ENCODE data around the gene PDZK1. TPM values are rescaled to one million over a fixed set of nuclear protein-coding genes. Genes with fewer than 3 reads are reported as not detected.

PDZK1 gene
- total RNA-seq, 1 experiment from 2014 or later = 0.52 TPM

DNA sequence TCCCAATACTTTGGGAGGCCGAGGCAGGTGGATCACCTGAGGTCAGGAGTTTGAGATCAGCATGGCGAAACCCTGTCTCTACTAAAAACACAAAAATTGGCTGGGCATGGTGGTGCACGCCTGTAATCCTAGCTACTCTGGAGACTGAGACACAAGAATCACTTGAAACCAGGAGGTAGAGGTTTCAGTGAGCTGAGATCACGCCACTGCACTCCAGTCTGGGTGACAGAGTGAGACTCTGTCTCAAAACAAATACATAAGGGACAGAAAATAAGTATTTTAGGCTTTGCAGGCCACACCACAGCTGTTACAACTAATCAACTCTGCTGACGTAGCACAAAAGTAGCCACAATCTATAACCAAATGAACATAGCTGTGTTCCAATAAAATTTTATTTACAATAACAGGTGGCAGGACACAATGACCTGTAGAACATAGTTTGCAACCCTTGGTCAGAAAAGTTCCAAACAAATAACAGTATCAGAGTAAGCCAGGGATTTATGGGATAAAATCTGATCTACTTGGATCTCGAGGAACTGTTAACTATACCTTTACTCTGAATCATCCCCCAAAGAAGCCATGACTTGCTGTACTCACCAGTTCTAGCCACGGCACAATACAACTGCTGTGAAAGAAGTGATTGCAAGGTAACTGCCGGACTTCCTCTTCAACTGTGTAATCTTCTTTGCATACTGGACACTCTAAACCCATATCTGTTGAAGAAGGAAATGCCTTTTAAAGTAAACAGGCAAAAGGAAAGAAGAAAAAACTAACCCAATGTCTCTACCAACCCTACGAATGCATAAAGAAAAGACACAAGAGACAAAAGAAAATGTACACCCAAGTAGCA, 40.5 kb upstream of the PDZK1 start:
- BruUV-seq (replicated peaks) = no TSS peak
- no peak for TF ChIP-seq CTCF (conservative IDR thresholded peaks at IDR 0.05; ENCODE audit: low read depth, low read length)
- no peak for TF ChIP-seq EZH2 (IDR thresholded peaks at IDR 0.05; ENCODE audit: borderline replicate concordance, low read depth, low read length, poor library complexity, severe bottlenecking)
- H3K27ac ChIP-seq (ENCODE audit: low read depth, low read length, poor library complexity, severe bottlenecking) = no peak overlapping the region
- no peak for DNase-seq (ENCODE audit: low spot score)
- peaks cover 26% of the 10 kb centered on the region for H3K4me1 ChIP-seq (ENCODE audit: insufficient read depth, low read length, poor library complexity, severe bottlenecking)
- H3K4me3 ChIP-seq (ENCODE audit: low read depth, low read length, poor library complexity, severe bottlenecking) = no peak overlapping the region
- H3K9me3 ChIP-seq (ENCODE audit: low read depth, low read length, poor library complexity, severe bottlenecking) = no peaks in the 10 kb centered on the region
- intact Hi-C loops (cut with micrococcal nuclease; ENCODE audit: unreplicated experiment) = no loop called here
- ChIA-PET POLR2A (ENCODE audit: low non-redundant PET) (no interaction called here), CTCF (no interaction called here)
- H3K36me3 ChIP-seq (ENCODE audit: insufficient read depth, low read length, poor library complexity, severe bottlenecking) = peaks cover 21% of the 10 kb centered on the region
- H3K27me3 ChIP-seq (replicated peaks; ENCODE audit: insufficient read depth, low read depth, low read length, poor library complexity) = no peaks in the 10 kb centered on the region

DNA sequence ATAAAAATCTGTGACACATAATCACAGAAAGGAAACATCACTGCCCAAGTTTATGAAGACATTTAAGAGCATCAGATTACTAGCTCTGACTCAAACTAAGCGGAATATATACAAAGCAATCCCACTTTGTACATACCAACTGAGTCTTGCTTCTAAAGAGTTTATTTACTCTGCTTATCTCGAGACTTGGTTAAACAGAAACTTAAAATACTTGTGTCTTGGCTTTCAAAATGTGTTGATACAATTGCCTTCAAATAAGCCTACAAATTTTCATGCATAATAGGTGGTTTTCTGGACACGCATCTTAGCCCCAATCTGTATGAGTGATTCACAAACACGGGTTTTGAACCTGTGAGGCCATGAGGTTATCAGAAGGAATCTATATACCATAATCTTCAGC, 33.1 kb upstream of the PDZK1 start:
- DNase-seq (ENCODE audit: low spot score) = no peak
- intact Hi-C loops (cut with micrococcal nuclease; ENCODE audit: unreplicated experiment) = no loop called here
- peaks cover 6% of the 10 kb centered on the region for H3K36me3 ChIP-seq (ENCODE audit: insufficient read depth, low read length, poor library complexity, severe bottlenecking)
- H3K27me3 ChIP-seq (replicated peaks; ENCODE audit: insufficient read depth, low read depth, low read length, poor library complexity) = no peaks in the 10 kb centered on the region
- TF ChIP-seq CTCF (conservative IDR thresholded peaks at IDR 0.05; ENCODE audit: low read depth, low read length) (no peak), EZH2 (IDR thresholded peaks at IDR 0.05; ENCODE audit: borderline replicate concordance, low read depth, low read length, poor library complexity, severe bottlenecking) (no peak)
- POLR2A ChIA-PET (ENCODE audit: low non-redundant PET) = no interaction called here
- CTCF ChIA-PET = no interaction called here
- no peaks in the 10 kb centered on the region for H3K9me3 ChIP-seq (ENCODE audit: low read depth, low read length, poor library complexity, severe bottlenecking)
- no TSS peak for BruUV-seq (replicated peaks)
- no peaks in the 10 kb centered on the region for H3K4me1 ChIP-seq (ENCODE audit: insufficient read depth, low read length, poor library complexity, severe bottlenecking)
- no peak overlapping the region for H3K4me3 ChIP-seq (ENCODE audit: low read depth, low read length, poor library complexity, severe bottlenecking)
- no peak overlapping the region for H3K27ac ChIP-seq (ENCODE audit: low read depth, low read length, poor library complexity, severe bottlenecking)

GRCh38 chr1:145736191-145736590, 29.0 kb upstream of the PDZK1 start:
- Histone ChIP-seq H3K4me3 (ENCODE audit: low read depth, low read length, poor library complexity, severe bottlenecking) (no peak overlapping the region), H3K36me3 (ENCODE audit: insufficient read depth, low read length, poor library complexity, severe bottlenecking) (no peaks in the 10 kb centered on the region), H3K9me3 (ENCODE audit: low read depth, low read length, poor library complexity, severe bottlenecking) (no peaks in the 10 kb centered on the region), H3K4me1 (ENCODE audit: insufficient read depth, low read length, poor library complexity, severe bottlenecking) (no peaks in the 10 kb centered on the region), H3K27ac (ENCODE audit: low read depth, low read length, poor library complexity, severe bottlenecking) (no peak overlapping the region), H3K27me3 (replicated peaks; ENCODE audit: insufficient read depth, low read depth, low read length, poor library complexity) (no peaks in the 10 kb centered on the region)
- ChIA-PET CTCF (no interaction called here), POLR2A (ENCODE audit: low non-redundant PET) (no interaction called here)
- intact Hi-C loops (cut with micrococcal nuclease; ENCODE audit: unreplicated experiment) = no loop called here
- BruUV-seq (replicated peaks) = no TSS peak
- no peak for DNase-seq (ENCODE audit: low spot score)
- TF ChIP-seq CTCF (conservative IDR thresholded peaks at IDR 0.05; ENCODE audit: low read depth, low read length) = no peak
- TF ChIP-seq EZH2 (IDR thresholded peaks at IDR 0.05; ENCODE audit: borderline replicate concordance, low read depth, low read length, poor library complexity, severe bottlenecking) = no peak
